ENCODE results near the gene MYL12B.

DNA sequence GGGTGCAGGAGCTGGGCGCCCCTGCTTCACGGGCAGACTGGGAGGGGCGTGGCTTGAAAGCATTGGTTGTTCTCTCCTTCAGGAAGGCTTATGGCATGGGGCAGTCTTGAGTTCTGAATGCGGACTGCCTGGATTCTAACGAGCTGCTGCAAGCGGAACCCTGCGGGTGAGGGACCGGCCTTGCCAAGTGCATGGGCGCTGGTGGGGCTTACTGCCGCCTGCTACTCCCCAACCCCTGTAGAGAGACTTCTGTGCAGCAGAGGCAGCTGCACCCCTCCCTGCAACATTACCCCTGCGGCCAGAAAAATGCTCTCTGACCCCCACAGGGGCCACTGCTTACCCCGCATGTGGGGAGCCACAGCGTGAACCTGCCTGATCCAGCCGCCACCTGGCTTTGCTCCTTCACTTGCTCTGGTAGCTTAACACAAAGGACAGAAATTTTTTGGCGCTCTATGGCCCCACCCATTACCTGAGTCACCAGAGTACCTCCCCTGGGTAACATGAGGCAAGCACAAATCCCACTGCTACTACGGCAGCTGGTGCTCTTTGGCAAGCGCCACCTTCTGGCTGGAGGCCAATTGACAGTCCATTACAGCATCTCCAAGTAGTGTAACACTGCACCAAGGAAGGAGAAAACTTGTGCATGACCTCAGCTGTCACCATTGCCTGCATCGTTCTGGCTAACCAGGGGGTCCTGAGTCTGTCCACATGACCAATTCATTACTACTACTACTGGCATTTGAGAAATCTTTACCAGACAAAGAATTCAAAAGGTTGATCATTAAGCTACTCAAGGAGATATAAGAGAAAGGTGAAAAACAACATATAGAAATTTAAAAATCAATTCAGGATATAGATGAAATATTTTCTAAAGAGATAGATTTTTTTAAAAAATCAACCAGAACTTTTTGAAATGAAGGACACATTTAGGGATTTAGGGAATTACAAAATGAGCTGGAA is 35.4 kb downstream of the MYL12B start:
- TF ChIP-seq, protein P1, sequence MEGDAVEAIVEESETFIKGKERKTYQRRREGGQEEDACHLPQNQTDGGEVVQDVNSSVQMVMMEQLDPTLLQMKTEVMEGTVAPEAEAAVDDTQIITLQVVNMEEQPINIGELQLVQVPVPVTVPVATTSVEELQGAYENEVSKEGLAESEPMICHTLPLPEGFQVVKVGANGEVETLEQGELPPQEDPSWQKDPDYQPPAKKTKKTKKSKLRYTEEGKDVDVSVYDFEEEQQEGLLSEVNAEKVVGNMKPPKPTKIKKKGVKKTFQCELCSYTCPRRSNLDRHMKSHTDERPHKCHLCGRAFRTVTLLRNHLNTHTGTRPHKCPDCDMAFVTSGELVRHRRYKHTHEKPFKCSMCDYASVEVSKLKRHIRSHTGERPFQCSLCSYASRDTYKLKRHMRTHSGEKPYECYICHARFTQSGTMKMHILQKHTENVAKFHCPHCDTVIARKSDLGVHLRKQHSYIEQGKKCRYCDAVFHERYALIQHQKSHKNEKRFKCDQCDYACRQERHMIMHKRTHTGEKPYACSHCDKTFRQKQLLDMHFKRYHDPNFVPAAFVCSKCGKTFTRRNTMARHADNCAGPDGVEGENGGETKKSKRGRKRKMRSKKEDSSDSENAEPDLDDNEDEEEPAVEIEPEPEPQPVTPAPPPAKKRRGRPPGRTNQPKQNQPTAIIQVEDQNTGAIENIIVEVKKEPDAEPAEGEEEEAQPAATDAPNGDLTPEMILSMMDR (IDR thresholded peaks at IDR 0.05): peak in 5 of 6 experiments; percentile 17 to 45 (median 30)
- peak in 1 of 2 donors; percentile 66 for TF ChIP-seq POLR2A (IDR thresholded peaks at IDR 0.05)

All from adrenal gland (tissue), 5 donors.